Heart left ventricle (tissue), 16 donors: ENCODE results near the gene LMF2. TPM values are rescaled to one million over a fixed set of nuclear protein-coding genes. Genes with fewer than 3 reads are reported as not detected.

ENCODE experiments used
- ATAC-seq, 4 donors: fragments of 200-7000 bp; cut with Tn5 transposase; one replicate each; pipeline ENCODE4 v1.9.1; 2020 to 2022; ENCODE audit warnings: moderate library complexity in 4 of 4, mild to moderate bottlenecking in 3 of 4, moderate number of reproducible peaks in 1 of 4
- DNase-seq, 5 donors: peaks; one replicate each; pipeline ENCODE4 v3.0.0-alpha.2; 2020
- H3K27ac ChIP-seq, 12 donors: fragments of 200-600 bp; sonication (generic) in 4 of 12; one replicate each; pipeline versions ENCODE4 v1.5.0 to v1.8.0; 2016 to 2022; ENCODE audit warnings: mild to moderate bottlenecking in 2 of 12
- H3K27me3 ChIP-seq, 9 donors: fragments of 200-600 bp; sonication (generic) in 2 of 9; one replicate each; pipeline versions ENCODE4 v1.5.1 to v1.8.0; 2016 to 2022; ENCODE audit warnings: mild to moderate bottlenecking in 3 of 9
- H3K36me3 ChIP-seq, 9 donors: fragments of 200-600 bp; sonication (generic) in 2 of 9; one replicate each; pipeline versions ENCODE4 v1.5.0 to v1.8.0; 2018 to 2022; ENCODE audit warnings: mild to moderate bottlenecking in 2 of 9
- H3K4me1 ChIP-seq, 12 donors: fragments of 200-600 bp; sonication (generic) in 4 of 12; one replicate each; pipeline versions ENCODE4 v1.5.0 to v1.8.0; 2016 to 2022; ENCODE audit warnings: mild to moderate bottlenecking in 3 of 12
- H3K4me3 ChIP-seq, 12 donors: fragments of 200-600 bp; sonication (generic) in 4 of 12; one replicate each; pipeline versions ENCODE4 v1.5.0 to v1.8.0; 2017 to 2022; ENCODE audit warnings: mild to moderate bottlenecking in 9 of 12, moderate library complexity in 4 of 12
- H3K9me3 ChIP-seq, 12 donors: fragments of 200-600 bp; sonication (generic) in 4 of 12; one replicate each; pipeline versions ENCODE4 v1.5.0 to v1.8.0; 2016 to 2022; ENCODE audit warnings: mild to moderate bottlenecking in 1 of 12
- POLR2A ChIP-seq, 2 donors: fragments of 450-650 bp; IDR thresholded peaks; one replicate each; pipeline ENCODE4 v1.6.1; 2017; ENCODE audit warnings: antibody characterized with exemption in 2 of 2, mild to moderate bottlenecking in 2 of 2, moderate library complexity in 2 of 2
- WGBS, 4 donors: extraction: QIAGEN DNeasy Blood & Tissue Kit in 2 of 4; methylation state at CpG; one replicate each; pipeline versions ENCODE4 v1.1.5 to v1.1.7; 2013 to 2018; 5-methylcytosine and 5-hydroxymethylcytosine counted together
- intact Hi-C, 10 donors: fragments of 100-400 bp; cut with DNase I; formaldehyde crosslinking; loops; one replicate each; pipeline versions ENCODE4 v1.11.1 to v1.14.2; 2022
- polyA plus RNA-seq, 2 donors: library from polyadenylated mRNA; stranded (reverse); fragments of 200-250 nt; gene quantifications; one replicate each; pipeline ENCODE4 v1.2.3, GENCODE V29; 2013
- total RNA-seq, 9 donors: library from RNA; depleted of rRNA in 2 of 9; stranded (reverse); fragments of >200 nt in 2 of 9; fragmentation: NEBNext Ultra II Directional in 3 of 9; extraction: Animal tissue kit (Norgen Biotek cat#: 25700) in 3 of 9; gene quantifications; one replicate each; pipeline versions ENCODE4 v1.1.0 to v1.2.4, GENCODE V29; 2016 to 2023
- TF ChIP-seq, protein P1 (sequence below), 12 donors: fragments of 200-600 bp; sonication (generic) in 4 of 12; IDR thresholded peaks; one replicate each; pipeline versions ENCODE4 v1.5.0 to v1.8.0; 2018 to 2022; ENCODE audit warnings: antibody characterized with exemption in 12 of 12, mild to moderate bottlenecking in 5 of 12
- donor health status: ischemic (EF 13 %, LVEDD 7.1; RV severe dilation, severe dysfunction).
- donor health status: healthy with polysubstance abuse.
- donor health status: DM: no; HTN: yes; CAD: no.
- donor health status: DM: no; HTN: no; CAD: no.
- donor health status: ischemic (EF 25% LVEDD 6.9; RV normal size, moderate dysfunction).
- donor health status: ischemic (EF 25% LVEDD 5.7; RV mildly dilated, moderate dysfunction).
- donor health status: healthy.
- donor health status: DM: yes; HTN: yes; CAD: no.
- donor health status: ischemic (EF 35%, LVEDD 5.7; RV mildly dilated, moderate dysfunction).
- donor health status: nonischemic (EF 11% LVEDD 7.7; RV severe dilation, severe dysfunction).
- donor health status: DM: yes; HTN: yes; CAD: no.
- donor health status: PGD.
- donor health status: ischemic (EF 29% LVEDD 5.4; RV normal size, mild dysfunction).
- donor health status: nonischemic (EF 23%, LVEDD 6.1; RV moderate dilation, normal function).

LMF2 gene
- total and polyA plus RNA-seq, 11 donors, result 20.9 to 46.5 (median 32.1) TPM

DNA sequence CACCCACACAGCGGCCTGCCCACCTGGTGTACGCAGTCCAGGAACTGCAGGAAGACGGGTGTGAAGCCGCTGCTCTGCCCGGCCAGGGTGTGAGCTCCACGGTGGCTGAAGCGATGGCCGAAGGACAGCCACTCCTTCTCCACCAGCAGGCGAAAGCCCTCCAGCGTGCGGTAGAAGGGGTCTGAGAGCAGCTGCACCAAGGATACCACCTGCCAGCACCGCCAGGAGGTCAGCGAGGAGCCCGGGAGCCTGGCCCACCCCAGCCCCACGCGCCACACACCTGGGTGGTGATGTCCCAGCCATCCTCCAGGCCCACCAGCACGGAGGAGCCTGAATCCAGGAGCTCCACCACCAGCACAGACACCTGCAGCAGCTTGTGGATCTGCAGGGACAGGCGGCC lies 52.3 kb downstream of the LMF2 start:
- no peak for TF ChIP-seq POLR2A (IDR thresholded peaks at IDR 0.05)
- TF ChIP-seq, protein P1, sequence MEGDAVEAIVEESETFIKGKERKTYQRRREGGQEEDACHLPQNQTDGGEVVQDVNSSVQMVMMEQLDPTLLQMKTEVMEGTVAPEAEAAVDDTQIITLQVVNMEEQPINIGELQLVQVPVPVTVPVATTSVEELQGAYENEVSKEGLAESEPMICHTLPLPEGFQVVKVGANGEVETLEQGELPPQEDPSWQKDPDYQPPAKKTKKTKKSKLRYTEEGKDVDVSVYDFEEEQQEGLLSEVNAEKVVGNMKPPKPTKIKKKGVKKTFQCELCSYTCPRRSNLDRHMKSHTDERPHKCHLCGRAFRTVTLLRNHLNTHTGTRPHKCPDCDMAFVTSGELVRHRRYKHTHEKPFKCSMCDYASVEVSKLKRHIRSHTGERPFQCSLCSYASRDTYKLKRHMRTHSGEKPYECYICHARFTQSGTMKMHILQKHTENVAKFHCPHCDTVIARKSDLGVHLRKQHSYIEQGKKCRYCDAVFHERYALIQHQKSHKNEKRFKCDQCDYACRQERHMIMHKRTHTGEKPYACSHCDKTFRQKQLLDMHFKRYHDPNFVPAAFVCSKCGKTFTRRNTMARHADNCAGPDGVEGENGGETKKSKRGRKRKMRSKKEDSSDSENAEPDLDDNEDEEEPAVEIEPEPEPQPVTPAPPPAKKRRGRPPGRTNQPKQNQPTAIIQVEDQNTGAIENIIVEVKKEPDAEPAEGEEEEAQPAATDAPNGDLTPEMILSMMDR (IDR thresholded peaks at IDR 0.05), result no peak
- no peaks in the 10 kb centered on the region for H3K27me3 ChIP-seq
- no peaks in the 10 kb centered on the region for H3K4me1 ChIP-seq
- no peak overlapping the region for H3K27ac ChIP-seq
- WGBS, 4 donors, result 89 to 94% (median 93%) methylated on average over 11 to 18 of the region's 18 CpGs
- ATAC-seq (no peak), DNase-seq (no peak)
- no peaks in the 10 kb centered on the region for H3K9me3 ChIP-seq
- no peak overlapping the region for H3K4me3 ChIP-seq
- H3K36me3 ChIP-seq, result peaks cover 3 to 94% (median 82%) of the 10 kb centered on the region in 9 donors
- intact Hi-C loops, result no loop called here

DNA sequence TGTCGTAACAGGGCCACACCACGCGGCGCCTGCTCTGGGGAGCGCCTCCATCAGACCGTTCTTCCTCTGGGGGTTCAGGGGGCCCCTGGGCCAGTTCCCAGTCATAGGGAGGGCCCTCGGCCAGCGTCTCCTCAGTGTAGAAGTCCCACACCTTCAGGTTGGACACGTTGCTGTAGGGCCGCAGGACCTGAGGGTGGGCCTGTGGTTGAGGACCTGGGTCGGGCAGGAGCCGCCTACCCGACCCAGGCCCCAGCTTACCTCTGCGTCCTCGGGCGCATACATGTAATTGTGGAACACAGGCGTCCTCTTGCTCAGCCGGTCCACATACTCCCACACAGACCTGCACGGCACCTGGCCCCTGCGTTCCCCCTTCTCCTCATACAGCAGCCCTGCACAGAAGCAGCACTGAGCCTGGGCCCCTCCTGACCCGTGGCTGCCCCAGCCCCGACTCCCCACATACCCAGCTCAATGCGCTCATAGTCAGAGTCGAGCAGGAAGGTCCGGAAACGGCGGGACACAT lies 52.9 kb downstream of the LMF2 start:
- Histone ChIP-seq H3K36me3 (peaks cover 3 to 94% (median 82%) of the 10 kb centered on the region in 9 donors), H3K27ac (no peak overlapping the region), H3K4me3 (no peak overlapping the region), H3K27me3 (no peaks in the 10 kb centered on the region), H3K9me3 (no peaks in the 10 kb centered on the region), H3K4me1 (no peaks in the 10 kb centered on the region)
- no peak for DNase-seq
- ATAC-seq, result no peak
- 90 to 96% (median 95%) methylated on average over 21 to 27 of the region's 27 CpGs for WGBS, 4 donors
- TF ChIP-seq, protein P1 (IDR thresholded peaks at IDR 0.05), result no peak
- no peak for TF ChIP-seq POLR2A (IDR thresholded peaks at IDR 0.05)
- intact Hi-C loops, result no loop called here

Other genes with a start within 250 kb of the LMF2 start
- gene MAPK12, start 246.0 kb downstream of the LMF2 start, total RNA-seq, result 10 to 100 TPM; 12.2 to 18.0 (median 15.5) TPM
- 10 to 100 TPM; 11.6 to 17.9 TPM for gene MAPK12, start 246.0 kb downstream of the LMF2 start, polyA plus RNA-seq
- 10 to 100 TPM in 1 of 9 donors, 1 to 10 TPM in 8; 5.0 to 12.1 (median 7.0) TPM for gene MAPK11, start 237.3 kb downstream of the LMF2 start, total RNA-seq
- gene MAPK11, start 237.3 kb downstream of the LMF2 start, polyA plus RNA-seq, result 1 to 10 TPM; 7.8 to 9.9 TPM
- 100 to 1,000 TPM in 2 of 9 donors, 10 to 100 TPM in 7; 44.4 to 139 (median 57.9) TPM for gene PLXNB2, start 200.1 kb downstream of the LMF2 start, total RNA-seq
- gene PLXNB2, start 200.1 kb downstream of the LMF2 start, polyA plus RNA-seq, result 10 to 100 TPM; 35.1 to 40.3 TPM
- gene DENND6B, start 180.7 kb downstream of the LMF2 start, total RNA-seq, result 1 to 10 TPM; 1.0 to 3.2 (median 2.0) TPM
- gene DENND6B, start 180.7 kb downstream of the LMF2 start, polyA plus RNA-seq, result 1 to 10 TPM; 1.0 to 1.3 TPM
- 10 to 100 TPM; 31.6 to 68.1 (median 41.5) TPM for gene PPP6R2, start 164.4 kb downstream of the LMF2 start, total RNA-seq
- 10 to 100 TPM; 29.6 to 42.4 TPM for gene PPP6R2, start 164.4 kb downstream of the LMF2 start, polyA plus RNA-seq
- gene SBF1, start 32.7 kb downstream of the LMF2 start, total RNA-seq, result 10 to 100 TPM; 44.9 to 91.8 (median 63.2) TPM
- 10 to 100 TPM; 38.2 to 63.8 TPM for gene SBF1, start 32.7 kb downstream of the LMF2 start, polyA plus RNA-seq
- gene ADM2, start 26.2 kb downstream of the LMF2 start, total RNA-seq, result under 1 TPM in 3 of 9 donors, not detected in 6; 0.04 to 0.67 (median 0.19) TPM
- gene ADM2, start 26.2 kb downstream of the LMF2 start, polyA plus RNA-seq, result under 1 TPM in 1 of 2 donors, not detected in 1; 0.22 TPM
- gene MIOX, start 20.8 kb downstream of the LMF2 start, total RNA-seq, result not detected
- gene MIOX, start 20.8 kb downstream of the LMF2 start, polyA plus RNA-seq, result not detected
- gene NCAPH2, start 522 bp upstream of the LMF2 start, total RNA-seq, result 10 to 100 TPM; 24.7 to 34.5 (median 27.9) TPM
- gene NCAPH2, start 522 bp upstream of the LMF2 start, polyA plus RNA-seq, result 10 to 100 TPM; 33.9 to 43.3 TPM
- gene SCO2, start 17.9 kb upstream of the LMF2 start, total RNA-seq, result 1 to 10 TPM in 2 of 9 donors, under 1 TPM in 2, not detected in 5; 0.67 to 2.6 (median 0.94) TPM
- gene SCO2, start 17.9 kb upstream of the LMF2 start, polyA plus RNA-seq, result 1 to 10 TPM in 1 of 2 donors, not detected in 1; 2.0 TPM
- 100 to 1,000 TPM in 1 of 9 donors, 10 to 100 TPM in 6, 1 to 10 TPM in 2; 8.3 to 198 (median 21.7) TPM for gene TYMP, start 22.3 kb upstream of the LMF2 start, total RNA-seq
- gene TYMP, start 22.3 kb upstream of the LMF2 start, polyA plus RNA-seq, result 10 to 100 TPM; 11.8 to 45.1 TPM
- gene KLHDC7B, start 38.2 kb upstream of the LMF2 start, total RNA-seq, result 1 to 10 TPM in 1 of 9 donors, under 1 TPM in 3, not detected in 5; 0.08 to 1.3 (median 0.14) TPM
- under 1 TPM in 1 of 2 donors, not detected in 1; 0.08 TPM for gene KLHDC7B, start 38.2 kb upstream of the LMF2 start, polyA plus RNA-seq
- gene SYCE3, start 55.2 kb upstream of the LMF2 start, total RNA-seq, result not detected
- gene SYCE3, start 55.2 kb upstream of the LMF2 start, polyA plus RNA-seq, result not detected
- 100 to 1,000 TPM; 115 to 467 (median 306) TPM for gene CPT1B, start 70.7 kb upstream of the LMF2 start, total RNA-seq
- 100 to 1,000 TPM in 1 of 2 donors, 10 to 100 TPM in 1; 51.4 to 267 TPM for gene CPT1B, start 70.7 kb upstream of the LMF2 start, polyA plus RNA-seq
- 10 to 100 TPM; 23.3 to 54.6 (median 35.6) TPM for gene CHKB, start 75.1 kb upstream of the LMF2 start, total RNA-seq
- gene CHKB, start 75.1 kb upstream of the LMF2 start, polyA plus RNA-seq, result 10 to 100 TPM; 16.7 to 77.1 TPM
- gene MAPK8IP2, start 93.1 kb upstream of the LMF2 start, total RNA-seq, result under 1 TPM; 0.09 to 0.79 (median 0.25) TPM
- under 1 TPM; 0.23 to 0.35 TPM for gene MAPK8IP2, start 93.1 kb upstream of the LMF2 start, polyA plus RNA-seq
- 10 to 100 TPM; 19.1 to 40.5 (median 27.2) TPM for gene ARSA, start 120.5 kb upstream of the LMF2 start, total RNA-seq
- gene ARSA, start 120.5 kb upstream of the LMF2 start, polyA plus RNA-seq, result 10 to 100 TPM; 16.7 to 25.0 TPM
- gene SHANK3, start 165.1 kb upstream of the LMF2 start, total RNA-seq, result 10 to 100 TPM; 11.3 to 36.0 (median 21.9) TPM
- gene SHANK3, start 165.1 kb upstream of the LMF2 start, polyA plus RNA-seq, result 10 to 100 TPM; 14.9 to 23.2 TPM
- gene ACR, start 230.5 kb upstream of the LMF2 start, total RNA-seq, result 1 to 10 TPM in 2 of 9 donors, under 1 TPM in 5, not detected in 2; 0.35 to 1.2 (median 0.50) TPM
- under 1 TPM; 0.12 to 0.53 TPM for gene ACR, start 230.5 kb upstream of the LMF2 start, polyA plus RNA-seq